ENCODE results near the gene HIPK2. TPM values are rescaled to one million over a fixed set of nuclear protein-coding genes. Genes with fewer than 3 reads are reported as not detected.

Gene HIPK2
- total RNA-seq, 1 experiment from 2014 or later = 18.3 TPM

- no peak for DNase-seq (ENCODE audit: low read depth)
These were observed 236.0 kb downstream of the HIPK2 start for GRCh38 chr7:139541600-139542307.

- DNase-seq (ENCODE audit: low read depth) = no peak
These were observed 237.6 kb downstream of the HIPK2 start for GRCh38 chr7:139540203-139540602.

- DNase-seq (ENCODE audit: low read depth) = no peak
These were observed 238.7 kb downstream of the HIPK2 start for GRCh38 chr7:139538881-139539635.

GRCh38 chr7:139536152-139536551 lies 241.6 kb downstream of the HIPK2 start:
- no peak for DNase-seq (ENCODE audit: low read depth)

GRCh38 chr7:139534966-139535651 lies 242.7 kb downstream of the HIPK2 start:
- DNase-seq (ENCODE audit: low read depth) = no peak

- DNase-seq (ENCODE audit: low read depth) = no peak
These were observed 243.7 kb downstream of the HIPK2 start for GRCh38 chr7:139534096-139534495.

- no peak for DNase-seq (ENCODE audit: low read depth)
These were observed 245.1 kb downstream of the HIPK2 start for GRCh38 chr7:139532636-139533155.

GRCh38 chr7:139531094-139531493 lies 246.7 kb downstream of the HIPK2 start:
- no peak for DNase-seq (ENCODE audit: low read depth)

- peak; percentile 88 for DNase-seq (ENCODE audit: low read depth)
These were observed 250.9 kb downstream of the HIPK2 start for GRCh38 chr7:139526578-139527544.

- DNase-seq (ENCODE audit: low read depth) = no peak
These were observed 252.0 kb downstream of the HIPK2 start for GRCh38 chr7:139525750-139526149.

GRCh38 chr7:139525239-139525638 lies 252.6 kb downstream of the HIPK2 start:
- DNase-seq (ENCODE audit: low read depth) = no peak

GRCh38 chr7:139523968-139524815 lies 253.6 kb downstream of the HIPK2 start:
- no peak for DNase-seq (ENCODE audit: low read depth)

GRCh38 chr7:139523199-139523941 lies 254.4 kb downstream of the HIPK2 start, which contains the start of gene CLEC2L:
Gene CLEC2L (plus strand): TSS chr7:139523685. CDS start chr7:139523928, 243 bp downstream.
- DNase-seq (ENCODE audit: low read depth) = no peak

- DNase-seq (ENCODE audit: low read depth) = no peak
These were observed 255.0 kb downstream of the HIPK2 start for GRCh38 chr7:139522830-139523198.

GRCh38 chr7:139521439-139521838 lies 256.4 kb downstream of the HIPK2 start:
- no peak for DNase-seq (ENCODE audit: low read depth)

- no peak for DNase-seq (ENCODE audit: low read depth)
These were observed 262.5 kb downstream of the HIPK2 start for GRCh38 chr7:139515266-139515665.

All from M059J (cell line).